Mammary epithelial cell (primary cell): ENCODE measurements around the gene DHCR7.

Experiments
- EZH2 ChIP-seq: IDR thresholded peaks from 2 replicates; pipeline ENCODE4 v1.6.1; 2012; ENCODE audit warnings: low read length, inconsistent platforms, borderline replicate concordance
- TF ChIP-seq, protein P1 (sequence below), 2 donors: IDR thresholded peaks in 1 of 2; conservative IDR thresholded peaks in 1 of 2; 2 replicates each; pipeline ENCODE4 v1.5.1; 2011 to 2012; ENCODE audit warnings: inconsistent platforms in 2 of 2, low read length in 2 of 2, mild to moderate bottlenecking in 2 of 2, control low read depth in 1 of 2, low read depth in 1 of 2; ENCODE audit not compliant: insufficient read depth in 1 of 2; ENCODE audit errors: extremely low read depth in 1 of 2

DNA sequence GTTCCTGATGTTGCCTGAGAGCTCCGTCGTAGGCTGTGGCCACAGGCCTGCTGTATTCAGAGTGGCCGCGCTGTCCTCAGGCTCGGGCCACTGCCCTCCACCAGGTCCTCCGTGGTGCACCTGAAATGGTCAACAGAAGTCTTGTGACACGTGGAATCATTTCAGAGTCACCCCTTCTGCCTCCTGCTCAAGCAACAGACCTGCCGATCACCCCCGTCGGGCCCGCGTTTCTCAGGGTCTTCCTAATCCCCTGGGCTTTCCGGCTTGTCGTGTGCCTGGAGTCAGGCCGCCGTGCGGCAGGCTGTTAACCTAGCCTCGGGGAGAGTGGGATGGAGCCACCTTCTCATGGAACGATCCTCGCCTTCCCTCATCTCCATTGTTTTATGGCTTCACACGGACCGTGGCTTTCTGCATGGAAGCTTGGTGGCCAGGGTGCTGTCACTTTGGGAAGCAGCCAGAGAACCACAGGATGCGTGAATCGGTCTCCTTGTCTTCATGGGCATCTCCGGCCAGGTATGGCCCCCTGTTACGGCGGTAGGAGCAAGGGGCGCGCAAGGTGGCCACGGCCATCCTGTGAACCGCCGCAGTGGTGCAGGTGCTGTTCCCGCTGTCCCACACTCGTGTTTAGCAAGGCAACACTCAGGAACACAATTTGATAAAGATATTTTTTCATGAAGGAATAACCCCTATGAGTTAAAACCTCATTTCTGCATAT lies 28.9 kb upstream of the DHCR7 start:
- TF ChIP-seq, protein P1, sequence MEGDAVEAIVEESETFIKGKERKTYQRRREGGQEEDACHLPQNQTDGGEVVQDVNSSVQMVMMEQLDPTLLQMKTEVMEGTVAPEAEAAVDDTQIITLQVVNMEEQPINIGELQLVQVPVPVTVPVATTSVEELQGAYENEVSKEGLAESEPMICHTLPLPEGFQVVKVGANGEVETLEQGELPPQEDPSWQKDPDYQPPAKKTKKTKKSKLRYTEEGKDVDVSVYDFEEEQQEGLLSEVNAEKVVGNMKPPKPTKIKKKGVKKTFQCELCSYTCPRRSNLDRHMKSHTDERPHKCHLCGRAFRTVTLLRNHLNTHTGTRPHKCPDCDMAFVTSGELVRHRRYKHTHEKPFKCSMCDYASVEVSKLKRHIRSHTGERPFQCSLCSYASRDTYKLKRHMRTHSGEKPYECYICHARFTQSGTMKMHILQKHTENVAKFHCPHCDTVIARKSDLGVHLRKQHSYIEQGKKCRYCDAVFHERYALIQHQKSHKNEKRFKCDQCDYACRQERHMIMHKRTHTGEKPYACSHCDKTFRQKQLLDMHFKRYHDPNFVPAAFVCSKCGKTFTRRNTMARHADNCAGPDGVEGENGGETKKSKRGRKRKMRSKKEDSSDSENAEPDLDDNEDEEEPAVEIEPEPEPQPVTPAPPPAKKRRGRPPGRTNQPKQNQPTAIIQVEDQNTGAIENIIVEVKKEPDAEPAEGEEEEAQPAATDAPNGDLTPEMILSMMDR (conservative IDR thresholded peaks at IDR 0.05 in 1 of 2, IDR thresholded peaks at IDR 0.05 in 1 of 2; ENCODE audit: extremely low read depth in 1 of 2, insufficient read depth in 1 of 2, low read depth in 1 of 2, low read length in 2 of 2) = no peak
- TF ChIP-seq EZH2 = no peak
